Body of pancreas (tissue), 4 donors: ENCODE data around the gene GATB. TPM values are rescaled to one million over a fixed set of nuclear protein-coding genes. Genes with fewer than 3 reads are reported as not detected.

ENCODE experiments used
- ATAC-seq: fragments of 150-250 bp; one replicate; pipeline ENCODE4 v1.9.1; 2016
- DNase-seq, 4 donors: peaks; one replicate each; pipeline ENCODE4 v3.0.0-alpha.2; 2019
- H3K27ac ChIP-seq, 4 donors: fragments of 200-600 bp; sonication (generic); 1 replicate in 3 of 4; 2 replicates in 1 of 4; pipeline versions ENCODE4 v1.5.1 to v1.6.1; 2016 to 2019; ENCODE audit warnings: mild to moderate bottlenecking in 1 of 4, mixed read lengths in 1 of 4, moderate library complexity in 1 of 4
- H3K27me3 ChIP-seq, 2 donors: fragments of 200-600 bp; sonication (generic); one replicate each; pipeline ENCODE4 v1.6.0; 2016; ENCODE audit warnings: mild to moderate bottlenecking in 1 of 2
- H3K36me3 ChIP-seq, 2 donors: fragments of 200-600 bp; sonication (generic); replicated peaks in 1 of 2; 2 replicates each; pipeline ENCODE4 v1.5.1; 2016; ENCODE audit warnings: low read depth in 2 of 2; ENCODE audit not compliant: insufficient read depth in 1 of 2
- H3K4me1 ChIP-seq: fragments of 200-600 bp; sonication (generic); one replicate; pipeline ENCODE4 v1.6.0; 2016
- H3K4me3 ChIP-seq, 2 donors: fragments of 200-600 bp; sonication (generic); 1 replicate in 1 of 2; 2 replicates in 1 of 2; pipeline ENCODE4 v1.5.1; 2016 to 2019
- H3K9me3 ChIP-seq, 3 donors: fragments of 200-600 bp; sonication (generic); 1 replicate in 2 of 3; 2 replicates in 1 of 3; pipeline ENCODE4 v1.5.1; 2016
- CTCF ChIP-seq, 7 experiments: fragments of 450-650 bp in 4 of 7; fragments of 200-600 bp in 3 of 7; sonication (generic) in 3 of 7; IDR thresholded peaks; one replicate each; pipeline ENCODE4 v1.5.1; 2016 to 2019; ENCODE audit warnings: antibody characterized with exemption in 7 of 7
- POLR2A ChIP-seq, 3 donors: fragments of 450-650 bp; IDR thresholded peaks; one replicate each; pipeline ENCODE4 v1.6.1; 2016; ENCODE audit warnings: antibody characterized with exemption in 3 of 3, mild to moderate bottlenecking in 2 of 3
- WGBS, 2 donors: methylation state at CpG; one replicate each; pipeline ENCODE4 v1.1.5; 2017; 5-methylcytosine and 5-hydroxymethylcytosine counted together
- intact Hi-C: fragments of 100-400 bp; cut with DNase I; formaldehyde crosslinking; loops from one replicate; pipeline ENCODE4 v1.15.1; 2023
- total RNA-seq, 2 donors: library from RNA; depleted of rRNA; stranded (reverse); fragments of >200 nt; gene quantifications; one replicate each; pipeline ENCODE4 v1.1.0, GENCODE V29; 2016

GATB gene
- total RNA-seq, 2 donors from 2014 or later: 5.6 to 7.3 TPM

DNA sequence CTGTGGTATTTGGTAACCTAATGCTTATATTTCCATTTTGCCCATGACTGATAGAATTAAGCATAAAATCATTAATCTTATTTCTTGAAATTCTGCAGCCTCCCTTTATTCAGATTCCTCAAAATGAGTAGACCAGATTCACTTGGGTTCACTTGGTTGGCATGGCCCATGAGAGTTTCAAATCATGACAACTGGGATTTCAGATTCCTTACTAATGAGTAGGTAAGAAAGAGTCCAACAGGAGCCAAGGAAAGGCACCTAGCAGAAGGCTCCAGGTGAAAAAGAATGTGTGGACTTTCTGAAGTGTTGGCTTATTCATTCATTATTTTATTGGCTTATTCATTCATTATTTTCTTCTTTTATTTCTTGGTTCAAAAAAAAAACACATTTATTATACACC is 27.2 kb upstream of the GATB start:
- no peaks in the 10 kb centered on the region for H3K9me3 ChIP-seq
- H3K27me3 ChIP-seq: no peaks in the 10 kb centered on the region
- H3K4me1 ChIP-seq: no peaks in the 10 kb centered on the region
- ATAC-seq (no peak), DNase-seq (no peak)
- no peak for TF ChIP-seq POLR2A (IDR thresholded peaks at IDR 0.05)
- TF ChIP-seq CTCF (IDR thresholded peaks at IDR 0.05): no peak
- H3K27ac ChIP-seq: no peak overlapping the region
- intact Hi-C loops: no loop called here
- H3K4me3 ChIP-seq: no peak overlapping the region
- H3K36me3 ChIP-seq: no peaks in the 10 kb centered on the region

DNA sequence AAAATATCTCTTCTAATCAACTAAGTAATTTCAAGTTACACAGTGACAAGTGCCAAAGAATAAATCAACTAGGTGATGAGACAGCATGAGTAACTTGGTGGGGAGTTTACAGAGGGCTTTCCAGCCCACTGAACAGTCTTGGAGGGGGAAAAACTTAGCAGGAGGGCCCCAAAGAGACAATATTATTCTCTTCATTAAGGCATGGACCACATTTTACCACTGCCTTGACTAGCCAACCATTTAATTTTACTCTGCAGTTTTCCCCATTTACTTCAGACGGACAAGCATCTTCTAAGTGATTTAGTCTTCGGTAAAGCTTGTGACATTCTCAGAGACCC is 25.3 kb upstream of the GATB start:
- Histone ChIP-seq H3K4me1 (no peaks in the 10 kb centered on the region), H3K27ac (no peak overlapping the region), H3K27me3 (no peaks in the 10 kb centered on the region), H3K36me3 (no peaks in the 10 kb centered on the region), H3K4me3 (no peak overlapping the region), H3K9me3 (no peaks in the 10 kb centered on the region)
- TF ChIP-seq CTCF (IDR thresholded peaks at IDR 0.05): no peak
- no peak for TF ChIP-seq POLR2A (IDR thresholded peaks at IDR 0.05)
- WGBS, 2 donors: 86 to 88% methylated on average over 2 of the region's 2 CpGs
- intact Hi-C loops: no loop called here
- ATAC-seq (no peak), DNase-seq (no peak)

GRCh38 chr4:151785484-151786157 is 24.8 kb upstream of the GATB start:
- DNase-seq (no peak), ATAC-seq (no peak)
- 69 to 71% methylated on average over 5 of the region's 5 CpGs for WGBS, 2 donors
- TF ChIP-seq CTCF (IDR thresholded peaks at IDR 0.05) (no peak), POLR2A (IDR thresholded peaks at IDR 0.05) (no peak)
- Histone ChIP-seq H3K27ac (no peak overlapping the region), H3K27me3 (no peaks in the 10 kb centered on the region), H3K9me3 (no peaks in the 10 kb centered on the region), H3K36me3 (no peaks in the 10 kb centered on the region), H3K4me3 (no peak overlapping the region), H3K4me1 (no peaks in the 10 kb centered on the region)
- intact Hi-C loops: no loop called here

- no peaks in the 10 kb centered on the region for H3K36me3 ChIP-seq
- intact Hi-C loops: no loop called here
- no peak overlapping the region for H3K27ac ChIP-seq
- 32 to 34% methylated on average over 5 of the region's 5 CpGs for WGBS, 2 donors
- ATAC-seq (no peak), DNase-seq (no peak)
- H3K27me3 ChIP-seq: no peaks in the 10 kb centered on the region
- H3K4me1 ChIP-seq: no peaks in the 10 kb centered on the region
- no peak overlapping the region for H3K4me3 ChIP-seq
- no peak for TF ChIP-seq POLR2A (IDR thresholded peaks at IDR 0.05)
- TF ChIP-seq CTCF (IDR thresholded peaks at IDR 0.05): no peak
- H3K9me3 ChIP-seq: no peaks in the 10 kb centered on the region
These were observed 23.9 kb upstream of the GATB start for GRCh38 chr4:151784706-151785105.

- Histone ChIP-seq H3K27me3 (no peaks in the 10 kb centered on the region), H3K27ac (no peak overlapping the region), H3K4me1 (no peaks in the 10 kb centered on the region), H3K36me3 (no peaks in the 10 kb centered on the region), H3K4me3 (no peak overlapping the region), H3K9me3 (no peaks in the 10 kb centered on the region)
- ATAC-seq (no peak), DNase-seq (no peak)
- TF ChIP-seq CTCF (IDR thresholded peaks at IDR 0.05) (no peak), POLR2A (IDR thresholded peaks at IDR 0.05) (no peak)
- intact Hi-C loops: no loop called here
These were observed 23.1 kb upstream of the GATB start for GRCh38 chr4:151783867-151784266.
